Prostate gland (tissue), 2 donors: ENCODE data around the gene MYH6.

Experiments
- CTCF ChIP-seq, 4 experiments: fragments of 200-600 bp in 2 of 4; fragments of 450-650 bp in 2 of 4; sonication (generic) in 2 of 4; IDR thresholded peaks; 1 replicate in 3 of 4; 2 replicates in 1 of 4; pipeline ENCODE4 v1.5.1; 2016 to 2019; ENCODE audit warnings: antibody characterized with exemption in 4 of 4, mild to moderate bottlenecking in 2 of 4, moderate library complexity in 2 of 4
- POLR2A ChIP-seq: fragments of 450-650 bp; IDR thresholded peaks from one replicate; pipeline ENCODE4 v1.6.1; 2016; ENCODE audit warnings: antibody characterized with exemption, mild to moderate bottlenecking
- POLR2AphosphoS5 ChIP-seq: sonication (generic); formaldehyde crosslinking; IDR thresholded peaks from one replicate; pipeline ENCODE4 v1.6.1; 2017; ENCODE audit warnings: antibody characterized with exemption

- no peak for TF ChIP-seq POLR2A
- no peak for TF ChIP-seq CTCF (IDR thresholded peaks at IDR 0.05)
- no peak for TF ChIP-seq POLR2AphosphoS5
Observed at GRCh38 chr14:23386999-23387398, 21.1 kb downstream of the MYH6 start.
